Mesenchymal stem cell (in vitro differentiated cells and primary cell): ENCODE measurements around the gene ALCAM.

Experiments used
- DNase-seq: peaks from one replicate; pipeline ENCODE4 v3.0.0-alpha.2; 2013
- H2AFZ ChIP-seq: one replicate; pipeline ENCODE4 v1.6.1; 2013; ENCODE audit warnings: low read depth, mild to moderate bottlenecking, control low read depth, inconsistent platforms, low read length, moderate library complexity
- H2AK5ac ChIP-seq: 2 replicates; pipeline ENCODE4 v1.6.1; 2013; ENCODE audit warnings: low read length, moderate library complexity, mild to moderate bottlenecking, inconsistent platforms; ENCODE audit not compliant: severe bottlenecking
- H2BK120ac ChIP-seq: one replicate; pipeline ENCODE4 v1.6.1; 2013; ENCODE audit warnings: low read depth, mild to moderate bottlenecking, inconsistent platforms, low read length, moderate library complexity
- H2BK12ac ChIP-seq, 2 experiments: one replicate each; pipeline ENCODE4 v1.6.1; 2013; ENCODE audit warnings: inconsistent platforms in 2 of 2, low read length in 2 of 2, mild to moderate bottlenecking in 2 of 2, moderate library complexity in 2 of 2, control low read depth in 1 of 2
- H2BK15ac ChIP-seq: one replicate; pipeline ENCODE4 v1.6.1; 2013; ENCODE audit warnings: mild to moderate bottlenecking, low read depth, inconsistent platforms; ENCODE audit not compliant: poor library complexity, severe bottlenecking
- H2BK5ac ChIP-seq: 2 replicates; pipeline ENCODE4 v1.6.1; 2013; ENCODE audit warnings: low read depth, mild to moderate bottlenecking, low read length, control low read depth, inconsistent platforms; ENCODE audit not compliant: poor library complexity, severe bottlenecking
- H3K14ac ChIP-seq, 2 experiments: one replicate each; pipeline ENCODE4 v1.6.1; 2013; ENCODE audit warnings: inconsistent platforms in 2 of 2, low read length in 2 of 2, control low read depth in 1 of 2, mild to moderate bottlenecking in 1 of 2, moderate library complexity in 1 of 2
- H3K18ac ChIP-seq, 2 experiments: one replicate each; pipeline ENCODE4 v1.6.1; 2013; ENCODE audit warnings: inconsistent platforms in 2 of 2, low read length in 2 of 2, control low read depth in 1 of 2, low read depth in 1 of 2, mild to moderate bottlenecking in 1 of 2
- H3K23ac ChIP-seq, 2 experiments: one replicate each; pipeline ENCODE4 v1.6.1; 2013; ENCODE audit warnings: inconsistent platforms in 2 of 2, low read length in 2 of 2, mild to moderate bottlenecking in 2 of 2, moderate library complexity in 2 of 2, control low read depth in 1 of 2
- H3K27ac ChIP-seq: 2 replicates; pipeline ENCODE4 v1.5.1; 2013; ENCODE audit warnings: mild to moderate bottlenecking, moderate library complexity, low read length, control low read depth, inconsistent platforms; ENCODE audit not compliant: poor library complexity, severe bottlenecking
- H3K27me3 ChIP-seq, 2 experiments: 2 replicates each; pipeline versions ENCODE4 v1.6.1 to v1.7.0; 2013; ENCODE audit warnings: low read length in 2 of 2, mild to moderate bottlenecking in 2 of 2, moderate library complexity in 2 of 2, control low read depth in 1 of 2, inconsistent platforms in 1 of 2; ENCODE audit not compliant: control insufficient read depth in 1 of 2, insufficient read depth in 1 of 2
- H3K36me3 ChIP-seq, 2 experiments: 2 replicates each; pipeline versions ENCODE4 v1.6.1 to v1.7.0; 2013; ENCODE audit warnings: low read length in 2 of 2, control low read depth in 1 of 2, inconsistent platforms in 1 of 2, low read depth in 1 of 2, mild to moderate bottlenecking in 1 of 2; ENCODE audit not compliant: insufficient read depth in 2 of 2, control insufficient read depth in 1 of 2
- H3K4ac ChIP-seq, 2 experiments: one replicate each; pipeline ENCODE4 v1.6.1; 2013; ENCODE audit warnings: inconsistent platforms in 2 of 2, low read length in 2 of 2, mild to moderate bottlenecking in 2 of 2, moderate library complexity in 2 of 2, control low read depth in 1 of 2, low read depth in 1 of 2
- H3K4me1 ChIP-seq: 2 replicates; pipeline ENCODE4 v1.6.1; 2013; ENCODE audit warnings: low read depth, low read length, control low read depth; ENCODE audit not compliant: control insufficient read depth, insufficient read depth
- H3K4me2 ChIP-seq: 2 replicates; pipeline ENCODE4 v1.6.1; 2013; ENCODE audit warnings: low read length, mild to moderate bottlenecking, inconsistent platforms; ENCODE audit not compliant: poor library complexity, severe bottlenecking
- H3K4me3 ChIP-seq, 2 experiments: 2 replicates each; pipeline versions ENCODE4 v1.5.1 to v1.7.0; 2013; ENCODE audit warnings: low read length in 2 of 2, mild to moderate bottlenecking in 2 of 2, control low read depth in 1 of 2, low read depth in 1 of 2; ENCODE audit not compliant: insufficient read depth in 1 of 2
- H3K79me1 ChIP-seq: replicated peaks from 2 replicates; pipeline ENCODE4 v1.6.1; 2013; ENCODE audit warnings: mild to moderate bottlenecking, control low read depth, low read length, inconsistent platforms; ENCODE audit not compliant: poor library complexity, severe bottlenecking
- H3K9ac ChIP-seq: 2 replicates; pipeline ENCODE4 v1.7.0; 2013; ENCODE audit warnings: mild to moderate bottlenecking, low read length, moderate library complexity
- H3K9me3 ChIP-seq: 2 replicates; pipeline ENCODE4 v1.7.0; 2013; ENCODE audit warnings: mild to moderate bottlenecking, low read length; ENCODE audit not compliant: control insufficient read depth
- H4K8ac ChIP-seq: one replicate; pipeline ENCODE4 v1.6.1; 2013; ENCODE audit warnings: inconsistent platforms, mild to moderate bottlenecking, low read length, moderate library complexity
- H4K91ac ChIP-seq: one replicate; pipeline ENCODE4 v1.6.1; 2013; ENCODE audit warnings: mild to moderate bottlenecking, low read length, inconsistent platforms
- WGBS: methylation state at CpG from one replicate; pipeline ENCODE4 v1.1.7; 2013; ENCODE audit warnings: mixed read lengths; 5-methylcytosine and 5-hydroxymethylcytosine counted together

The ALCAM gene

GRCh38 chr3:105580296-105580965 lies 213.7 kb downstream of the ALCAM start:
- no peak for DNase-seq

GRCh38 chr3:105582015-105582414 lies 215.3 kb downstream of the ALCAM start:
- no peak overlapping the region for H2BK120ac ChIP-seq
- H3K14ac ChIP-seq = no peak overlapping the region
- H3K4me3 ChIP-seq = no peak overlapping the region
- H2AFZ ChIP-seq = no peak overlapping the region
- no peak overlapping the region for H2BK12ac ChIP-seq
- no peak overlapping the region for H3K18ac ChIP-seq
- no peak overlapping the region for H3K4ac ChIP-seq
- no peaks in the 10 kb centered on the region for H3K79me1 ChIP-seq
- no peak overlapping the region for H3K23ac ChIP-seq
- H3K9ac ChIP-seq = no peak overlapping the region
- H3K4me1 ChIP-seq = no peaks in the 10 kb centered on the region
- no peak overlapping the region for H2BK5ac ChIP-seq
- H3K36me3 ChIP-seq = peaks cover 0 to under 1% of the 10 kb centered on the region in 2 experiments
- no peak overlapping the region for H4K8ac ChIP-seq
- H3K9me3 ChIP-seq = no peaks in the 10 kb centered on the region
- H4K91ac ChIP-seq = no peak overlapping the region
- no peaks in the 10 kb centered on the region for H3K27me3 ChIP-seq
- DNase-seq = no peak
- no peak overlapping the region for H2BK15ac ChIP-seq
- 92% methylated on average over 6 of the region's 6 CpGs for WGBS
- no peak overlapping the region for H3K27ac ChIP-seq
- H3K4me2 ChIP-seq = no peak overlapping the region
- no peak overlapping the region for H2AK5ac ChIP-seq

More at GRCh38 chr3:105580296-105580965, 213.7 kb downstream of the ALCAM start:
- peaks cover 0 to 7% of the 10 kb centered on the region in 2 experiments for H3K36me3 ChIP-seq
- no peak overlapping the region for H2AK5ac ChIP-seq
- no peak overlapping the region for H3K4ac ChIP-seq
- no peak overlapping the region for H4K8ac ChIP-seq
- H3K4me3 ChIP-seq = no peak overlapping the region
- no peak overlapping the region for H2AFZ ChIP-seq
- no peak overlapping the region for H2BK12ac ChIP-seq
- H3K4me2 ChIP-seq = no peak overlapping the region
- no peak overlapping the region for H3K18ac ChIP-seq
- H3K27me3 ChIP-seq = no peaks in the 10 kb centered on the region
- H2BK5ac ChIP-seq = no peak overlapping the region
- H2BK15ac ChIP-seq = no peak overlapping the region
- H3K9ac ChIP-seq = no peak overlapping the region
- H2BK120ac ChIP-seq = no peak overlapping the region
- H3K4me1 ChIP-seq = no peaks in the 10 kb centered on the region
- no peak overlapping the region for H3K14ac ChIP-seq
- no peak overlapping the region for H3K27ac ChIP-seq
- no peaks in the 10 kb centered on the region for H3K79me1 ChIP-seq
- H3K9me3 ChIP-seq = no peaks in the 10 kb centered on the region
- H4K91ac ChIP-seq = no peak overlapping the region
- 97% methylated on average over 5 of the region's 7 CpGs for WGBS
- H3K23ac ChIP-seq = no peak overlapping the region

- H2BK12ac ChIP-seq = no peak overlapping the region
- H4K8ac ChIP-seq = no peak overlapping the region
- H3K9me3 ChIP-seq = no peaks in the 10 kb centered on the region
- H3K4me2 ChIP-seq = no peak overlapping the region
- H3K23ac ChIP-seq = no peak overlapping the region
- no peaks in the 10 kb centered on the region for H3K36me3 ChIP-seq
- no peak overlapping the region for H4K91ac ChIP-seq
- no peaks in the 10 kb centered on the region for H3K79me1 ChIP-seq
- DNase-seq = no peak
- H2AK5ac ChIP-seq = no peak overlapping the region
- no peak overlapping the region for H3K4ac ChIP-seq
- H3K14ac ChIP-seq = no peak overlapping the region
- no peaks in the 10 kb centered on the region for H3K4me1 ChIP-seq
- WGBS = 73% methylated on average over 3 of the region's 3 CpGs
- H3K9ac ChIP-seq = no peak overlapping the region
- no peak overlapping the region for H2BK120ac ChIP-seq
- H2AFZ ChIP-seq = no peak overlapping the region
- no peak overlapping the region for H2BK5ac ChIP-seq
- H3K27me3 ChIP-seq = no peaks in the 10 kb centered on the region
- no peak overlapping the region for H3K4me3 ChIP-seq
- H3K18ac ChIP-seq = no peak overlapping the region
- no peak overlapping the region for H3K27ac ChIP-seq
- H2BK15ac ChIP-seq = no peak overlapping the region
These were observed 217.5 kb downstream of the ALCAM start for GRCh38 chr3:105584003-105584790.

GRCh38 chr3:105593315-105593714 lies 226.6 kb downstream of the ALCAM start:
- 95% methylated on average over 10 of the region's 10 CpGs for WGBS
- Histone ChIP-seq H2BK15ac (no peak overlapping the region), H3K4ac (no peak overlapping the region), H3K79me1 (no peaks in the 10 kb centered on the region), H4K91ac (no peak overlapping the region), H2BK12ac (no peak overlapping the region), H3K36me3 (no peaks in the 10 kb centered on the region), H3K4me3 (no peak overlapping the region), H3K27ac (no peak overlapping the region), H2BK120ac (no peak overlapping the region), H2AK5ac (no peak overlapping the region), H2BK5ac (no peak overlapping the region), H3K27me3 (no peaks in the 10 kb centered on the region), H4K8ac (no peak overlapping the region), H3K14ac (peak overlapping the region in 1 of 2 experiments; percentile 41), H3K4me1 (no peaks in the 10 kb centered on the region), H3K9me3 (no peaks in the 10 kb centered on the region), H3K9ac (no peak overlapping the region), H3K23ac (no peak overlapping the region), H3K4me2 (no peak overlapping the region), H3K18ac (no peak overlapping the region), H2AFZ (no peak overlapping the region)
- no peak for DNase-seq
